ENCODE data around the gene IBA57.
A peak's percentile ranks its signal among the peaks of the same experiment; 100 is the strongest.
"Not testable (repeated sequence)": the region's sequence is repeated elsewhere in the genome, so short reads cannot be mapped to it uniquely, and the experiment has no call there.

The IBA57 gene

GRCh38 chr1:228212415-228212965 lies 46.9 kb downstream of the IBA57 start:
- DNase-seq (ENCODE audit: low read depth, low spot score) = peak; percentile 53

DNA sequence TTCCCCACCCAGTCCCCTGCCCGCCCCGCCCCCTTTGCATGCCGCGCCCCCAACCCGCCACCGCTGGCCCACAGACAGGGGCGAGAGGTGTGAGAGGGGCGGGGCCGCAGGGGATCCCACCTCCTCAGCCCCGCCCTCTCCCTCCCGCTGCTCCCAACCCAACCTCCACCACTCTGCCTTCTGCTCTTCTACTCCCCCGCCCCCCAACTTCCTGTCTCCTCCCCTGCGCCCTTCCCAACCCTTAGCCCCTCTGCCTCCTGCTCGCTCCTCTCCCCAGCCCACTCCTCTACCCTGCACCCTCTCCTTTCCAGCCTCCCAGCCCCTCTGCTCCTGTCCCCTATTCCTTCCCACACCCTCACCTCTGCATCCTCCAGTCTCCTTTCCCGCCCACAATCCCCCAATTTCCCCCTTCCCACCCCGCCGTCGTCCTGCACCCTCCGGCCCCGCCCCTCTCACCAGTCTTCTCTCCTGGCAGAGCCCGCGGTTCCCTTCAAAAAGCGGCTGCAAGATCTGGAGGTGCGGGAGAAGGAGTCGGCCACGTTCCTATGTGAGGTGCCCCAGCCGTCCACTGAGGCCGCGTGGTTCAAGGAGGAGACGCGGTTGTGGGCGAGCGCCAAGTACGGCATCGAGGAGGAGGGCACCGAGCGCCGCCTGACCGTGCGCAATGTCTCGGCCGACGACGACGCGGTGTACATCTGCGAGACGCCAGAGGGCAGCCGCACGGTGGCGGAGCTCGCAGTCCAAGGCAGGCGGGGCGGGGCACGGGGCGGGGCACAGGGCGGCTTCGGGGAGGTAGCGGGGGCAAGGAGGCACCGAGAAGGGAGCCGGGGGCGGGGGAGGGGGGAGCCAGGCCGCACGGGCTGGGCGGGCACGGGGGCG lies 47.6 kb downstream of the IBA57 start:
- peak; percentile 96 for DNase-seq (ENCODE audit: low read depth, low spot score)

DNA sequence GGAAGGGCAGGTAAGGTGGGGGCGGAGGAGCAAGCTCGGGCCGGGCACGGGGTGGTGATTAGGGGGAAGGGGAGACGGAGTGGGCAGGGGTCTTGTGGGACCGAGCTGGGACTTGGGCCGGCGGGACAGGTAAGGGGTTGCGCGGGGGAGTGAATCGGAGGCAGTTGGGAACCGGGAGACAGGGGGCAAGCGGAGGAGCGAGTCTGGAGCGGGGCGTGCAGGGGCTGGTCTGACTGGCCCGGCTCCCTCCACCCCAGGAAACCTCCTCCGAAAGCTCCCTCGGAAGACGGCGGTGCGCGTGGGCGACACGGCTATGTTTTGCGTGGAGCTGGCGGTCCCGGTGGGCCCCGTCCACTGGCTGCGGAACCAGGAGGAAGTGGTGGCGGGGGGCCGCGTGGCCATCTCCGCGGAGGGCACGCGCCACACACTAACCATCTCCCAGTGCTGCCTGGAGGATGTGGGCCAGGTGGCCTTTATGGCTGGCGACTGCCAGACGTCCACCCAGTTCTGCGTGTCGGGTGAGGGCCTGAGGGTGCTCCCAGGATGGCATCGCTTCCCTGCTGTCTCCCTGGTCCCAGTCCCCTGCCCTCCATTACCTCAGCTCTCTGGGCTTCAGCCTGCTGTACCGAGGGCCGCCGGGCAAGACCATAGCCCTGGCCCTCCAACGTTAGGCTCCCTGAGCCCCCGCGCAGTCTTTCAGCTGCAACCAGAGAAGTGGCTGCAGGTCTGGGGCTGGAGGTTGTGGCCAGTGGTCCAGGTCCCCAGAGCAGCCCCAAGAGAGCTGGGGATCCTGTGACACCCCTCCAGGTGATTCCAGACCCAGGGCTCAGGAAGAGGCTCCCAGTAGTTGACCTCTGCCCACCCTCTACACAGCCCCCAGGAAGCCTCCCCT lies 48.6 kb downstream of the IBA57 start:
- no peak for DNase-seq (ENCODE audit: low read depth, low spot score)

GRCh38 chr1:228214921-228215662 lies 49.5 kb downstream of the IBA57 start:
- no peak for DNase-seq (ENCODE audit: low read depth, low spot score)

DNA sequence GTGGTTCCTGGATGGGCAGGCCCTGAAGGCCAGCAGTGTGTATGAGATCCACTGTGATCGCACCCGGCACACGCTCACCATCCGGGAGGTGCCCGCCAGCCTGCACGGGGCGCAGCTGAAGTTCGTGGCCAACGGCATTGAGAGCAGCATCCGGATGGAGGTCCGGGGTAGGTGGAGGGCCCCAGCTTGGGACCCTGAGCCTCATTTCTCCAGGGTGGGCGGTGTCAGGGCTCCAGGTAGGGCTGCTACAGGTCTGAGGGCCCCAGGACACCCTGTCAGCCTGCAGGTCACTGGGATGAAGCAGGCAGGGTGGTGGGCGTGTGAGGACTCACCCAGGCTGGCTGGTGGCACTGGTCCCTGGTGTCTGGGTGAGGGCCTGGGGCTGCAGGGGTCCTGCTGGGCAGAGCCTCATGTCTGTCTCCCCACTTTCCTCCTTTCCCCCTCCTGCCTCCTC lies 50.1 kb downstream of the IBA57 start:
- no peak for DNase-seq (ENCODE audit: low read depth, low spot score)

GRCh38 chr1:228216371-228217320 lies 51.0 kb downstream of the IBA57 start:
- DNase-seq (ENCODE audit: low read depth, low spot score) = no peak

GRCh38 chr1:228217551-228218344 lies 52.1 kb downstream of the IBA57 start:
- no peak for DNase-seq (ENCODE audit: low read depth, low spot score)

DNA sequence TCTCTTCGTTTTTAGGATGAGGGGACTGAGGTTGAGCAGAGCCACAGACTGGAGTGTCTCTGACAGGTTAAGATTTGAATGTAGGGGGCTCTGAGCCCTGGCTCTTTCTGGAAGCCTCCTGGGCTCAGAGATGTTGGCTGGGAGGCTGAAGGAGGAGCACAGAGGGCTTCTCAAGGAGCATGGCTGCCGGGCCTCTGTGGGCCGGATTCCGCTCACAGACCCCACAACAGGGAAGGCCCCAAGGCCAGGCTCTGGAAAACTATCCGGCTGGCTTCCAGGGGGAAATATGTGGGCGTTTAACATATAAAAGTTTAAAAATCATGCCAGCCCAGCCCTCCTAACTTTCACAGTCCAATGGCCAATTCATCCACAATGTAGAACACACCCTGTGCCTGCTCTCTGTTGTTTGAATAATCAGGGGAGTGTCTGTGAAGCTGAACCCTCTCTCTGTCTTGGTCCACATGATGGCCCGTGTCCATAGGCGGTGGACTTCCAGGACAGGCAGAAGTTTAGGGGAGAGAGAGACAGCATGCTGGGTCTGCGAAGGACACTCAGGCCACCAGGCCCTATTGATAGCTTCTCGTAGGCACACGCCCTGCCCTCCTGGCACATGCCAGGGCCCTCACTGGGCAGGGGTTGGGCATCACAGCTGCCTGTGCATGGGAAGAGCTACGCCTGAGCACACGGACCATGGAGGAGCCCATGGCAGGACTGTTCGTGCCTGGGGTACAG lies 53.1 kb downstream of the IBA57 start:
- DNase-seq (ENCODE audit: low read depth, low spot score) = no peak

- no peak for DNase-seq (ENCODE audit: low read depth, low spot score)
These were observed 53.8 kb downstream of the IBA57 start for GRCh38 chr1:228219245-228219961.

DNA sequence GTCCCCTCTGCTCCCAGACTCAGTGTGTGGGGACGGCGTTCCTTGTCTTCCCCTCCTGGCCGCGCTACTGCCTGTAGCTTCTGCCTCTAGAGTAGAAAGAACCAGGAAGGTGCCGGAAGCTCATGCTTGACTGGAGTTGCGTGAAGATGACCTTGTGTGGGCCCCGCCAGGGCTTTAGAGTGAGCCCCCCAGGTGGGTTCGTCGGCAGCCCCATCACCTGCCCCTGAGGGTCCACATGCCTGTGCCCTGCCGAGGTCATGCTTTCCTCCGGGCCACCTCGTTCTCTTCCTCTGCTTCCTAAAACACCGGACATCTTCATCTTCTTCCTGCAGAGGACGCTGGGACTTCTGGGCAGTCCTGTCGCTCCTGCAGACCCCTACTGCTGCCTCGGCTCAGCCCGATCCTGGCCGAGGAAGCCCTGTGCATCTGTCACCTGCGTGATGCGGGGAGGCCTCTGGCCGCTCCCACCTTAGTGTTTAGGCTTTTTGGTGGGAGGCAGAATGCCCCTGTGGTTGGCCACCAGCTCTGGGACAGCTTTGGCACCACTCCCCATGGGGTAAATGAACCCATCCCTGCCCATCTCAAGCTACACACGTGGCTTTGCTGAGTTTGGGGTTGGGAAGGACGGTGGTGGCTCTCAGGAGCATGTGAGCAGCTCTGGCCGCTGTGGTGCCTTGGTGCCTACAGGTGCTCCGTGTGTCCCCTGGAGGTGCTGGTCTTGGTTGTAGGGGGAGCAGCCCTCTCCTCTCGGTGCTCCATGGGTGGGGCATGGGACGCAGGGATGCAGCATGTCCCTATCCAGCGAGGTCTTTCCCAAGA lies 54.6 kb downstream of the IBA57 start:
- no peak for DNase-seq (ENCODE audit: low read depth, low spot score)

DNA sequence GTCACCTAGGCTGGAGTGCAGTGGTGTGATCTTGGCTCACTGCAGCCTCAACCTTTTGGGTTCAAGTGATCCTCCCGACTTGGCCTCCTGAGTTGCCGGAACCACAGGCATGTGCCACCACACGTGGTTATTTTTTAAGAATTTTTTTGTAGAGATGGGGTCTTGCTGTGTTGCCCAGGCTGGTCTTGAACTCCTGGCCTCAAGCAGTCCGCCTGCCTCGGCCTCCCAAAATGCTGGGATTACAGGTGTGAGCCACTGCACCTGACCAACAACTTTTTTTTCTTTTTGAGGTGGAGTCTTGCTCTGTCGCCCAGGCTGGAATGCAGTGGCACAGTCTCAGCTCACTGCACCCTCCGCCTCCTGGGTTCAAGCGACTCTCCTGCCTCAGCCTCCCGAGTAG lies 55.5 kb downstream of the IBA57 start:
- DNase-seq (ENCODE audit: low read depth, low spot score) = not testable (repeated sequence)

GRCh38 chr1:228222548-228222947 lies 56.9 kb downstream of the IBA57 start:
- DNase-seq (ENCODE audit: low read depth, low spot score) = no peak

- no peak for DNase-seq (ENCODE audit: low read depth, low spot score)
These were observed 58.9 kb downstream of the IBA57 start for GRCh38 chr1:228224198-228225164.

DNA sequence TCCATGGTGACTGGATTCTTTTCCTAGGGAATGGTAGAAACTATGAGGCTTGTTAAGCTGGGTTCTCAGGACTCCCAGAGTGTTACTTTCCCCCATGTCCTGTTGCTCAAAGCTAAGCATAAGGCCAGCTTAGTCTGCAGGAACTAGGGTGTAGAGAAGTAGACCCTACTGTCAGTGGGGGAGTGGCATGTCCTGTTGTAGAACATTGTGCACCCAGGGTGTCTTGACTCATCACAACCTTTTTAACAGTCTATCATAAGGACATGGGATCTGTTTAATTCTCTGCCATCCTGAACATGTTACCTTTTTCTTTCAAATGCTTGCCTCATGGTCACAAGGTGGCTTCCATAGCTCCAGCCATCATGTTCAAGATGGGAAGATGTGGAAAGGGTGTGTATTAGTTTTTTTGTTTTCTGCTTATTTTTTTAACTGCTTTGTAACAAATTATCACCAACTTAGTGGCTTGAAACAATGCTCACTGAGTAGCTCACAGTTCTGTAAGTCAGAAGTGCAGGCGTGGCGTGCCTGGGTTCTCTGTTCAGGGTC lies 59.6 kb downstream of the IBA57 start:
- no peak for DNase-seq (ENCODE audit: low read depth, low spot score)

DNA sequence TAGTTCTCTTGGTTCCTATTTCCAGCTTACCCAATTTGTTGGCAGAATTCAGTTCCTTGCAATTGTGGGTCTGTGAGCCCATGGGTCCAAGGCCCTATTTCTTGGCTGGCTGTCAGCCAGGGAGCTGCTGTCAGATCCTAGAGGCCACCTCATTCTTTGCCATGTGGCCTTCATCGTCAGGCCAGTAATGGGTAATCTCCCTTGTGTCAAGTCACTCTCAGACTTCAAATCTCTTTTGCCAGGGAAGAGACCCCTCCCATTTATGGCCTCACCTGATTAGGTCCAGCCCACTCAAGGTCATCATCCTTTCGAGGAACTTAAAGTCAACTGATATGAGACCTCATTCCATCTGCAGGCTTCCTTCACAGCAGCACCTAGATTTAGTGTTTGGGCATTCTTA lies 60.1 kb downstream of the IBA57 start:
- no peak for DNase-seq (ENCODE audit: low read depth, low spot score)
